HG03558 (cell line): Measurements from ENCODE around the gene TAF1.
"Not testable (repeated sequence)": the region's sequence is repeated elsewhere in the genome, so short reads cannot be mapped to it uniquely, and the experiment has no call there.

Experiments
- ATAC-seq: cut with Tn5 transposase; IDR thresholded peaks from one replicate; pipeline ENCODE4 v1.9.1; 2021; ENCODE audit warnings: moderate number of reproducible peaks; ENCODE audit not compliant: unreplicated experiment; ENCODE audit errors: extremely low read depth

The TAF1 gene, protein sequence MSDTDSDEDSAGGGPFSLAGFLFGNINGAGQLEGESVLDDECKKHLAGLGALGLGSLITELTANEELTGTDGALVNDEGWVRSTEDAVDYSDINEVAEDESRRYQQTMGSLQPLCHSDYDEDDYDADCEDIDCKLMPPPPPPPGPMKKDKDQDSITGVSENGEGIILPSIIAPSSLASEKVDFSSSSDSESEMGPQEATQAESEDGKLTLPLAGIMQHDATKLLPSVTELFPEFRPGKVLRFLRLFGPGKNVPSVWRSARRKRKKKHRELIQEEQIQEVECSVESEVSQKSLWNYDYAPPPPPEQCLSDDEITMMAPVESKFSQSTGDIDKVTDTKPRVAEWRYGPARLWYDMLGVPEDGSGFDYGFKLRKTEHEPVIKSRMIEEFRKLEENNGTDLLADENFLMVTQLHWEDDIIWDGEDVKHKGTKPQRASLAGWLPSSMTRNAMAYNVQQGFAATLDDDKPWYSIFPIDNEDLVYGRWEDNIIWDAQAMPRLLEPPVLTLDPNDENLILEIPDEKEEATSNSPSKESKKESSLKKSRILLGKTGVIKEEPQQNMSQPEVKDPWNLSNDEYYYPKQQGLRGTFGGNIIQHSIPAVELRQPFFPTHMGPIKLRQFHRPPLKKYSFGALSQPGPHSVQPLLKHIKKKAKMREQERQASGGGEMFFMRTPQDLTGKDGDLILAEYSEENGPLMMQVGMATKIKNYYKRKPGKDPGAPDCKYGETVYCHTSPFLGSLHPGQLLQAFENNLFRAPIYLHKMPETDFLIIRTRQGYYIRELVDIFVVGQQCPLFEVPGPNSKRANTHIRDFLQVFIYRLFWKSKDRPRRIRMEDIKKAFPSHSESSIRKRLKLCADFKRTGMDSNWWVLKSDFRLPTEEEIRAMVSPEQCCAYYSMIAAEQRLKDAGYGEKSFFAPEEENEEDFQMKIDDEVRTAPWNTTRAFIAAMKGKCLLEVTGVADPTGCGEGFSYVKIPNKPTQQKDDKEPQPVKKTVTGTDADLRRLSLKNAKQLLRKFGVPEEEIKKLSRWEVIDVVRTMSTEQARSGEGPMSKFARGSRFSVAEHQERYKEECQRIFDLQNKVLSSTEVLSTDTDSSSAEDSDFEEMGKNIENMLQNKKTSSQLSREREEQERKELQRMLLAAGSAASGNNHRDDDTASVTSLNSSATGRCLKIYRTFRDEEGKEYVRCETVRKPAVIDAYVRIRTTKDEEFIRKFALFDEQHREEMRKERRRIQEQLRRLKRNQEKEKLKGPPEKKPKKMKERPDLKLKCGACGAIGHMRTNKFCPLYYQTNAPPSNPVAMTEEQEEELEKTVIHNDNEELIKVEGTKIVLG (N-terminal part only)

DNA sequence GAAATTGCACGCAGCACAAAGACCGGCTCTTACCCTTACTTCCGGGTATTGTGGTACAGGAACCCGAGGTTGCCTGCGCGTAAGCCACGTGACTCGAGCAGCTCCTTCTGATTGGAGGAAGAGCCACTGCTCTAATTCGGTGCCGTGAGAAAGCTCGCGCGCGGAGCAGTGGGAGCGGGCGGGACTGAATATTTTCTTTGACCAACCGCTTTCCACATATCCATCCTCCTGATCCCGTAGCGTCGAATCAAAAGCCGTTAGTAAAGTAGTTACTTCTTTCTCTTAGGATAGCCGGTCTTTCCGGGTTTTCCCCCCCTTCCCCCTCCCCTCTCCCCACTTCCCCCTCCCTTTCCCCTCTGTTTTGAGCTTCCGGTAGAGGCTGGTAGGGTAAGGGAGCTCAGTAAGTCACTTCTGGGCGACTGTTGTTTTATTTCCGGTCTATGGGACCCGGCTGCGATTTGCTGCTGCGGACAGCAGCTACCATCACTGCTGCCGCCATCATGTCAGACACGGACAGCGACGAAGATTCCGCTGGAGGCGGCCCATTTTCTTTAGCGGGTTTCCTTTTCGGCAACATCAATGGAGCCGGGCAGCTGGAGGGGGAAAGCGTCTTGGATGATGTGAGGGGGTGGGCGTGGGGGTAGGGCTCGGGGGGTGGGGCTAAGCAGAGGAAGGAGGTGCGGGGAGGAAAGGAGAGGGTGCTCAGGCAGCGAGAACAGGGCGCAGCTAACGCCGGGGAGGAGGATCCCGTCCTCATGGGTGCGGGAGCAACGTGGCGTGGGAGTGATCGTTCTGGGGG lies at the start of gene TAF1:
Gene TAF1, plus strand, starts transcription at position 483 of the 799 bp plus-strand sequence. Its CDS starts 18 bp downstream, at position 501.
- peak; percentile 85 for ATAC-seq

GRCh38 chrX:71316959-71317358 lies 49.2 kb upstream of the TAF1 start:
- not testable (repeated sequence) for ATAC-seq

- ATAC-seq, result no peak
These were observed 46.0 kb upstream of the TAF1 start for GRCh38 chrX:71320126-71320525.

DNA sequence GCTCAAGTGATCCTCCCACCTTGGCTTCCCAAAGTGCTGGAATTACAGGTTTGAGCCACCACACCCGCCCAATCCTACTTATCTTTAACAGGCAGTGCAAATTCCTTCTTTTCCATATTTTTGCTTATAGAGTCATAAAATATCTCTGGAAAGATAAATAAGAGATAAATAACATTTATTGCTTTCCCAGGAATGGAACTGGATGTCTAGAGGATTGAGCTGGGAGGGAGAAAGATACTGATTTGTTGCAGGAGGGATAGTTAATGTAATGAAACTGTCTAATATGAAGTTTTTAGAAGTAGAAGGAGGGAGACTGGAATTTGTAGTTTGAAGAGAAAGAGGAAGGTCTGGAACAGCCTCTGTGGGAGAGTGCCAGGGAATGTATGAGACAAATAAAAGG lies 44.4 kb upstream of the TAF1 start:
- ATAC-seq, result no peak

DNA sequence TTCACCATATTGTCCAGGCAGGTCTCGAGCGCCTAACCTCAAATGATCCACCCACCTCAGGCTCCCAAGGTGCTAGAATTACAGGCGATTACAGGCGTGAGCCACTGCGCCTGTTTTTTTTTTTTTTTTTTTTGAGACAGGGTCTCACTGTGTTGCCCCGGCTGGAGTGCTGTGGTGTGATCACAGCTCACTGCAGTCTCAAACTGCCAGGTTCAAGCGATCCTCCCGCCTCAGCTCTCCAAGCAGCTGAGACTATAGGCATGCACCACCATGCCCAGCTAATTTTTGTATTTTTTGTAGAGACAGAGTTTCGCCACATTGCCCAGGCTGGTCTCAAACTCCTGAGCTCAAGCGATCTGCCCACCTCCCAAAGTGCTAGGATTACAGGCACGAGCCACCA lies 41.7 kb upstream of the TAF1 start:
- not testable (repeated sequence) for ATAC-seq

DNA sequence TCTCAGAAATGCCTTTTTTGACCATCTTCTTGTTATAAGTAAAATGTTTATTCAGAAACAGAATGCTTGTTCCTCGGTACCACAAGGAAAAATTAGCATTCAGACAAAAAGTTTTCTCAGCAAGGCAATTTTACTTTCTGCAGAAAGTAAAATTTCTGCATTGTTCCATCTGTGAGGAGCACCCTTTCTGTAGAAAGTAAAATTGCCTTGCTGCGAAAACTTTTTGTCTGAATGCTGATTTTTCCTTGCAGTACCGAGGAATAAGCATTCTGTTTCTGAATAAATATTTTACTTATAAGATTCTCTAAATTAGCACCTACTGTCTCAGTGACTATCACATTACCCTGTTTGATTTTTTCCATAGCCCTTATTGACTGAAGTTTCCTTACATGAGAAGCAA lies 39.8 kb upstream of the TAF1 start:
- ATAC-seq, result no peak

GRCh38 chrX:71349151-71349665 lies 16.9 kb upstream of the TAF1 start:
- not testable (repeated sequence) for ATAC-seq

- not testable (repeated sequence) for ATAC-seq
These were observed 16.3 kb upstream of the TAF1 start for GRCh38 chrX:71349867-71350266.

DNA sequence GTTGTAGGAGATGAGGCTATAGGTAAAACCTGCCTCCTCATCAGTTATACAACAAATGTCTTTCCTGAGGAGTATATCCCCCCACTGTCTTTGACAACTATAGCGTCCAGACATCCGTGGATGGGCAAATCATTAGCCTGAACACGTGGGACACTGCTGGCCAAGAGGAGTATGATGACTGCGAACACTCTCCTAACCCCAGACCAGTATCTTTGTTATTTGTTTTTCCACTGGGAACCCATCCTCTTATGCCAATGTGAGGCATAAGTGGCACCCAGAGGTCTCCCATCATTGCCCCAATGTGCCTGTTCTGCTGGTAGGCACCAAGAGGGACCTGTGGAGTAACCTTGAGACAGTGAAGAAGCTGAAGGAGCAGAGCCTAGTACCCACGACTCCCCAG lies 13.7 kb upstream of the TAF1 start:
- not testable (repeated sequence) for ATAC-seq

DNA sequence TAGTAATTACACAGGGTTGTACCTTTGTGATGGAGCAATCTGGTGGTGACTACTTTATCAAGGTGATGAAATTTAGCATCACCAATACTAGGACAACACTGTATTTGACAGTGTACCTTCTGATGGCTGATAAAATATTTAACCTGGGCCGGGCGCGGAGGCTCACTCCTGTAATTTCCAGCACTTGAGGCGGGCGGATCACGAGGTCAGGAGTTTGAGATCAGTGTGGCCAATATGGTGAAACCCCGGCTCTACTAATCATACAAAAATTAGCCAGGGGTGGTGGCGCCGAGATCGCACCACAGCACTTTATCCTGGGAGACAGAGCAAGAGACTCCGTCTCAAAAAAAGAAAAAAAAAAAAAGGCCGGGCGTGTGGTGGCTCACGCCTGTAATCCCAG lies 1.9 kb upstream of the TAF1 start:
- no peak for ATAC-seq

DNA sequence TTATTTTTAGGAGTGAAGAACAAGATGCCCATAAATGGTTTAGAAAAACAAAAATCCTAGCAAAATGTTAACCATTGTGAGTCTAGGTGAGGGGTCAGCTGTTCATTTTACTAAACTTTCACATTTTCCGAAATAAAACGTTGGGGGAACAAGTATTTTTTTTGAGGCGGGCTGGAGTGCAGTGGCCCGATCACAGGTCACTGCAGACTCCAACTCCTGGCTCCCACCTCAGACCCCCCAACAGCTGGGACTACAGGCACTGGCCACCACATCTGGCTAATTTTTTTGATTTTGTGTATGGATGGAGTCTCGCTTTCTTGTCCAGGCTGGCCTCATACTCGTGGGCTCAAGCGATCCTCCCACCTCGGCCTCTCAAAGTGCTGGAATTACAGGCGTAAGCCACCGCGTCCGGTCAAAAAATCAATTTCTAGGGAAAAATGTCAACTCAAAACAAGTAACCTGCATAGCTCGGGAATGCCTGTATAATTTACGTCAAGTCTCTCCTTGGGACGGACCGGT lies 742 bp upstream of the TAF1 start:
- ATAC-seq, result no peak

- no peak for ATAC-seq
These were observed 608 bp downstream of the TAF1 start for GRCh38 chrX:71366674-71367256.

DNA sequence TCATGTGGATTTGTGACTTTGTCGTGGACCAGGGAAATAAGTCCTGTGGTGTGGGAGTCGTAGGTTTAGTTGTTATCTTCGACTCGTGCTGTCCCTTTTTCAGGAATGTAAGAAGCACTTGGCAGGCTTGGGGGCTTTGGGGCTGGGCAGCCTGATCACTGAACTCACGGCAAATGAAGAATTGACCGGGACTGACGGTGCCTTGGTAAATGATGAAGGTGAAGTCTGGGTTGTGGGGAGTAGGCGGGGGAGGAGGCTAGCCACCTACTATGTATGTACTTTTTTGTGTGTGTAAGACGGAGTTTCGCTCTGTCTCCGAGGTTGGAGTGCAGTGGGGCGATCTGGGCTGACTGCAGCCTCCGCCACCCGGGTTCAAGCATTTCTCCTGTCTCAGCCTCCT lies 1.2 kb downstream of the TAF1 start:
- ATAC-seq, result no peak

- no peak for ATAC-seq
These were observed 6.2 kb downstream of the TAF1 start for GRCh38 chrX:71372388-71372787.

GRCh38 chrX:71378732-71379131 lies 12.6 kb downstream of the TAF1 start:
- no peak for ATAC-seq

- not testable (repeated sequence) for ATAC-seq
These were observed 25.6 kb downstream of the TAF1 start for GRCh38 chrX:71391725-71392124.

GRCh38 chrX:71393919-71394318 lies 27.8 kb downstream of the TAF1 start:
- ATAC-seq, result no peak

GRCh38 chrX:71396576-71396975 lies 30.4 kb downstream of the TAF1 start:
- no peak for ATAC-seq

DNA sequence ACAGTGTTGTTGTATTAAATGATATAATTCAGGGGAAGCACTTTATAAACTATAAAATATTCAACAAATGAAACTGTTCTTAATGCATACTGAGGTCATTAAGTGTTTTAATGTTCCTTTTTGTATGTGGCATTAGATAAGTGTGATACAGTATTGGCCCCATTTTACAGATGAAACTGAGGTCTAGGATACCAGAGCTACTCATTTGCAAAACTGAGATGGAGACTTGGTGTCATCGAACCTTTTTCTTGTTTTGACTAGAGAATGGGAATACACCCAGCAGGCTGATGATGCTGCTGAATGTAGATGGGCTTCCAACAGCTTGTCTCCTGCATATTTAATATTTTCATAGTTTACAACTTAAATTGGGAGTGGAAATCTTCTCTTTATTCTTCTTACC lies 34.6 kb downstream of the TAF1 start:
- ATAC-seq, result no peak
